Body of pancreas (tissue), 4 donors: ENCODE measurements around the gene ABCC4. TPM values are rescaled to one million over a fixed set of nuclear protein-coding genes. Genes with fewer than 3 reads are reported as not detected.
A peak's percentile ranks its signal among the peaks of the same experiment; 100 is the strongest.
"Not testable (repeated sequence)": the region's sequence is repeated elsewhere in the genome, so short reads cannot be mapped to it uniquely, and the experiment has no call there.

Source experiments
- ATAC-seq: fragments of 150-250 bp; one replicate; pipeline ENCODE4 v1.9.1; 2016
- DNase-seq, 4 donors: peaks; one replicate each; pipeline ENCODE4 v3.0.0-alpha.2; 2019
- H3K27ac ChIP-seq, 4 donors: fragments of 200-600 bp; sonication (generic); 1 replicate in 3 of 4; 2 replicates in 1 of 4; pipeline versions ENCODE4 v1.5.1 to v1.6.1; 2016 to 2019; ENCODE audit warnings: mild to moderate bottlenecking in 1 of 4, mixed read lengths in 1 of 4, moderate library complexity in 1 of 4
- H3K27me3 ChIP-seq, 2 donors: fragments of 200-600 bp; sonication (generic); one replicate each; pipeline ENCODE4 v1.6.0; 2016; ENCODE audit warnings: mild to moderate bottlenecking in 1 of 2
- H3K36me3 ChIP-seq, 2 donors: fragments of 200-600 bp; sonication (generic); replicated peaks in 1 of 2; 2 replicates each; pipeline ENCODE4 v1.5.1; 2016; ENCODE audit warnings: low read depth in 2 of 2; ENCODE audit not compliant: insufficient read depth in 1 of 2
- H3K4me1 ChIP-seq: fragments of 200-600 bp; sonication (generic); one replicate; pipeline ENCODE4 v1.6.0; 2016
- H3K4me3 ChIP-seq, 2 donors: fragments of 200-600 bp; sonication (generic); 1 replicate in 1 of 2; 2 replicates in 1 of 2; pipeline ENCODE4 v1.5.1; 2016 to 2019
- H3K9me3 ChIP-seq, 3 donors: fragments of 200-600 bp; sonication (generic); 1 replicate in 2 of 3; 2 replicates in 1 of 3; pipeline ENCODE4 v1.5.1; 2016
- POLR2A ChIP-seq, 3 donors: fragments of 450-650 bp; IDR thresholded peaks; one replicate each; pipeline ENCODE4 v1.6.1; 2016; ENCODE audit warnings: antibody characterized with exemption in 3 of 3, mild to moderate bottlenecking in 2 of 3
- WGBS, 2 donors: methylation state at CpG; one replicate each; pipeline ENCODE4 v1.1.5; 2017; 5-methylcytosine and 5-hydroxymethylcytosine counted together
- intact Hi-C: fragments of 100-400 bp; cut with DNase I; formaldehyde crosslinking; loops from one replicate; pipeline ENCODE4 v1.15.1; 2023
- total RNA-seq, 2 donors: library from RNA; depleted of rRNA; stranded (reverse); fragments of >200 nt; gene quantifications; one replicate each; pipeline ENCODE4 v1.1.0, GENCODE V29; 2016
- TF ChIP-seq, protein P1 (sequence below), 7 experiments: fragments of 450-650 bp in 4 of 7; fragments of 200-600 bp in 3 of 7; sonication (generic) in 3 of 7; IDR thresholded peaks; one replicate each; pipeline ENCODE4 v1.5.1; 2016 to 2019; ENCODE audit warnings: antibody characterized with exemption in 7 of 7

The ABCC4 gene
- total RNA-seq, 2 donors from 2014 or later: 5.4 to 6.6 TPM

DNA sequence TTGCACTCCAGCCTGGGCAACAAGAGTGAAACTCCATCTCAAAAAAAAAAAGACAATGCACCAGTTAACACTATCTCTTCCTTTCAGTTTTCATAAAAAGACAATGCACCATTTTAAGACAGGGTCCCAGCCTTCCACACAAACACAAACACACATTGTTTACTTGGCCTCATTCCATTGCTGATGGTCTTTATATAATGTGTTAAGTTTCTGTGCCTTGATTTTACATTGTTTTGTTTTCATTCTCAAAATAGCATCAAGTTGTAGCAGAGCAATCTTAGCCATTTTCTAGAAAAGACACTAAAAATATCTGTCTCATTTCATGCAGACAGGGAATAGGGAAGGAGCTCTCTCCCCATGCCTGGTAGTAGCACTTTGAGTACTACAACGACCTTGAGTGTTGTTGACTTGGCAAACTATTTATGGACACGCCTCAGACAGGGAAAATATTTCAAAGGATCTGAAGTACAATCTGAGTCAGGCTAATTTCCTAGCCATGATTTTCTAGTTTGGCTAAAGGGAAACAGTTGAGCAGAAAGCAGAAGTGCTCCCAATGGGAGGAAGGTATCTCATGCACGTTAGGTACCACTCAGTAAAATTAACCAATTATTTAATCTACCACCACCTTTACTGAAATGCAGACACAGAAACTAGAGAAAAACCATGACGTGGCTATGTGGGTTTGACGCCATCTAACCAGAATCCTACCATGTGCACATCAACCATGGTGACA lies 120.6 kb downstream of the ABCC4 start:
- Histone ChIP-seq H3K9me3 (no peaks in the 10 kb centered on the region), H3K4me3 (no peak overlapping the region), H3K27ac (no peak overlapping the region), H3K27me3 (no peaks in the 10 kb centered on the region), H3K36me3 (no peaks in the 10 kb centered on the region), H3K4me1 (peaks cover 15% of the 10 kb centered on the region)
- TF ChIP-seq, protein P1, sequence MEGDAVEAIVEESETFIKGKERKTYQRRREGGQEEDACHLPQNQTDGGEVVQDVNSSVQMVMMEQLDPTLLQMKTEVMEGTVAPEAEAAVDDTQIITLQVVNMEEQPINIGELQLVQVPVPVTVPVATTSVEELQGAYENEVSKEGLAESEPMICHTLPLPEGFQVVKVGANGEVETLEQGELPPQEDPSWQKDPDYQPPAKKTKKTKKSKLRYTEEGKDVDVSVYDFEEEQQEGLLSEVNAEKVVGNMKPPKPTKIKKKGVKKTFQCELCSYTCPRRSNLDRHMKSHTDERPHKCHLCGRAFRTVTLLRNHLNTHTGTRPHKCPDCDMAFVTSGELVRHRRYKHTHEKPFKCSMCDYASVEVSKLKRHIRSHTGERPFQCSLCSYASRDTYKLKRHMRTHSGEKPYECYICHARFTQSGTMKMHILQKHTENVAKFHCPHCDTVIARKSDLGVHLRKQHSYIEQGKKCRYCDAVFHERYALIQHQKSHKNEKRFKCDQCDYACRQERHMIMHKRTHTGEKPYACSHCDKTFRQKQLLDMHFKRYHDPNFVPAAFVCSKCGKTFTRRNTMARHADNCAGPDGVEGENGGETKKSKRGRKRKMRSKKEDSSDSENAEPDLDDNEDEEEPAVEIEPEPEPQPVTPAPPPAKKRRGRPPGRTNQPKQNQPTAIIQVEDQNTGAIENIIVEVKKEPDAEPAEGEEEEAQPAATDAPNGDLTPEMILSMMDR (IDR thresholded peaks at IDR 0.05): no peak
- TF ChIP-seq POLR2A (IDR thresholded peaks at IDR 0.05): no peak
- intact Hi-C loops: no loop called here
- WGBS, 2 donors: 25 to 31% methylated on average over 5 of the region's 5 CpGs
- ATAC-seq (peak; percentile 85), DNase-seq (peak in 3 of 4 donors; percentile 22 to 33 (median 23))

DNA sequence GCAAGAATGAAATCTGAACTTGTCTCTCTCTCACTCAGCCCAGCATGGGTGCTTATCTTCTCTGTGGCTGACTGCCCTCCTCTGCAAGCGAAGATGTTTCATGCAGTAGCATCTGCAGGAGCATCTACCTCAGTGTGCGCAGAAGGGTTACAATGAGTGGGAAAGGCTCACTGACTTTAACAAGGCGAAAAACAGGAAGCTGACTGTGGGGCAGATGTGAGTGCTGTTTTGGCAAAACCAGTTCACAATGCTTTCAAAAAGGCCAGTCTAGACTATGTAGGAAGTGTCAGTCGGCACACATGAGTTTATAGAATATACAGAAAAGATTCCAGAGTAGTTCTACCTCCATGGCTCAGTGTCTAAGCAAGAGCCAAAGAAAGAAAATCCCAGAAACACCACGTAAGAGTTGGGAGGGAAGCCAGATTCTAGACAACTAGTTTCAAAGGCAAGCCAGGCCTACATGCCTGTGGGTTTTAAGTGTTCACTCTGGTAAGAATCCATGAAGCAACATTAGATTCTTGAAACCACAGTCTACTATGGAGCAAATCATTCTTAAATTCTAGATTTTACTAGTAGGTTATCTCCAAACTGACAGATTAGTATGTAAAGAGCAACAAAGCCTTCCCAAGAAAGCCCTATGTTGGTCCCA lies 124.5 kb downstream of the ABCC4 start:
- Histone ChIP-seq H3K4me3 (no peak overlapping the region), H3K27ac (no peak overlapping the region), H3K9me3 (no peaks in the 10 kb centered on the region), H3K36me3 (no peaks in the 10 kb centered on the region), H3K4me1 (peaks cover 15% of the 10 kb centered on the region), H3K27me3 (no peaks in the 10 kb centered on the region)
- WGBS, 2 donors: 81 to 89% methylated on average over 5 of the region's 5 CpGs
- ATAC-seq (no peak), DNase-seq (peak in 1 of 4 donors; percentile 17)
- TF ChIP-seq, protein P1 (IDR thresholded peaks at IDR 0.05): no peak
- TF ChIP-seq POLR2A (IDR thresholded peaks at IDR 0.05): no peak
- intact Hi-C loops: no loop called here

DNA sequence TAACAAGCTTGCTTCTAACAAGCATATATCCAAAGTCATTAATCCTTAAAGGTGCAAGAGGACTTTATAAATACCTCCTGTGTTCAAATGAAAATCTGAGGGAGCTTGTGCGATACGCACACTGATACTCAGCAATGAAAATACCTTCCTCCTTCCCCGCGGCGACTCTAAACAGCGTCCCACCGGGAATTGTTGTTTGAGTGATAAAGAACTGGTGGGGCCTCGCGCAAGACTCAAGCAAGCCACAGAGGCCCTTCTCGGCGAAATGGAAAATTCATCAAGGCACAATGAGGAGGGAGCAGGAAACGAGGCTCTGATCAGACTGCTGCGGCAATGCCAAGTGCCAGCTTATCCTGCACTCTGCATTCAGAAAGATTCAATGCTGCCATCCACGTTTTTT lies 126.7 kb downstream of the ABCC4 start:
- no peak for TF ChIP-seq POLR2A (IDR thresholded peaks at IDR 0.05)
- TF ChIP-seq, protein P1 (IDR thresholded peaks at IDR 0.05): no peak
- DNase-seq (no peak), ATAC-seq (no peak)
- no peaks in the 10 kb centered on the region for H3K9me3 ChIP-seq
- H3K27ac ChIP-seq: no peak overlapping the region
- WGBS, 2 donors: 87 to 96% methylated on average over 14 of the region's 14 CpGs
- no peak overlapping the region for H3K4me3 ChIP-seq
- intact Hi-C loops: no loop called here
- H3K27me3 ChIP-seq: no peaks in the 10 kb centered on the region
- H3K4me1 ChIP-seq: no peaks in the 10 kb centered on the region
- H3K36me3 ChIP-seq: no peaks in the 10 kb centered on the region

DNA sequence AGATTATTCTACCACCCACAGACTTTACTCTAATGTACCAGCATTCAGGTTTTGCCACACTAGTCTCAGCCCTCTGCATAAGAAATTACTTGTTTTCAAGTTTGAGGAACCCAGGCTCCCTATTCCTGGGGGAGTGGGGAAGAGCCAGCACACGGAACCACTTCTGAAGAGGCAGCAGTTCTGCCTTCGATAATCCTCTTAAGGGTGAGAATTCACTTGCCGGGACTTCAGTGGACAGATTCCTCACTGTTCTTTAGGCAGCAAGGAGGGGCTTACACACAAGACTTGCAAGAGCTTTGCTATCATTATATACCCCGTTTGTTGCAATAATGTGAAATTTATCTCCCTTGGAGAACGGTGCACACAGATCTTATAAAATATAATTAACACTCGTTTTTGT lies 133.1 kb downstream of the ABCC4 start:
- Histone ChIP-seq H3K27me3 (no peaks in the 10 kb centered on the region), H3K4me1 (no peaks in the 10 kb centered on the region), H3K36me3 (no peaks in the 10 kb centered on the region), H3K4me3 (no peak overlapping the region), H3K9me3 (no peaks in the 10 kb centered on the region), H3K27ac (no peak overlapping the region)
- intact Hi-C loops: no loop called here
- TF ChIP-seq, protein P1 (IDR thresholded peaks at IDR 0.05): no peak
- TF ChIP-seq POLR2A (IDR thresholded peaks at IDR 0.05): no peak
- no peak for ATAC-seq
- DNase-seq: no peak
- 88 to 89% methylated on average over 6 of the region's 6 CpGs for WGBS, 2 donors

DNA sequence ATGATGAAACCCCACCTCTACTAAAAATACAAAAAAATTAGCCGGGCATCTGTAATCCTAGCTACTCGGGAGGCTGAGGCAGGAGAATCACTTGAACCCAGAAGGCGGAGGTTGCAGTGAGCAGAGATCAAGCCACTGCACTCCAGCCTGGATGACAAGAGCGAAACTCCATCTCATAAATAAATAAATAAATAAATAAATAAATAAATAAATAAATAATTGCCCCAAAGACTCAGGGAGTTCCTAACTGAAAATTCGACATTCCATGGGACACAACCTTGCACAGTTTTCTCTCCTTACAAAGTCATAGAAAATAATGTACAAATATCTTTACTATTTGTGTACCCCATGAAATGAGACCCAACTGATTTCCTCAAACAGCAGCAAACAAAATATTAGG lies 134.2 kb downstream of the ABCC4 start:
- DNase-seq, H3K4me3 ChIP-seq, ATAC-seq, H3K36me3 ChIP-seq, H3K4me1 ChIP-seq, H3K27ac ChIP-seq, H3K27me3 ChIP-seq, H3K9me3 ChIP-seq, intact Hi-C loops: not testable (repeated sequence)
- 91 to 96% methylated on average over 5 of the region's 5 CpGs for WGBS, 2 donors
